ENCODE measurements around the gene CEP128.

The CEP128 gene

GRCh38 chr14:80645667-80646413 lies 295.7 kb downstream of the CEP128 start (continued):
- TF ChIP-seq, protein P1, sequence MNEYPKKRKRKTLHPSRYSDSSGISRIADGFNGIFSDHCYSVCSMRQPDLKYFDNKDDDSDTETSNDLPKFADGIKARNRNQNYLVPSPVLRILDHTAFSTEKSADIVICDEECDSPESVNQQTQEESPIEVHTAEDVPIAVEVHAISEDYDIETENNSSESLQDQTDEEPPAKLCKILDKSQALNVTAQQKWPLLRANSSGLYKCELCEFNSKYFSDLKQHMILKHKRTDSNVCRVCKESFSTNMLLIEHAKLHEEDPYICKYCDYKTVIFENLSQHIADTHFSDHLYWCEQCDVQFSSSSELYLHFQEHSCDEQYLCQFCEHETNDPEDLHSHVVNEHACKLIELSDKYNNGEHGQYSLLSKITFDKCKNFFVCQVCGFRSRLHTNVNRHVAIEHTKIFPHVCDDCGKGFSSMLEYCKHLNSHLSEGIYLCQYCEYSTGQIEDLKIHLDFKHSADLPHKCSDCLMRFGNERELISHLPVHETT (tag by site-specific recombination; IDR thresholded peaks at IDR 0.05) = no peak
- no peak for TF ChIP-seq ZNF121 (tag by site-specific recombination; IDR thresholded peaks at IDR 0.05)
- TF ChIP-seq ZNF157 (tag by site-specific recombination; IDR thresholded peaks at IDR 0.05) = no peak

- Histone ChIP-seq H3K27ac (ENCODE audit: extremely low read depth, low read depth, low read length) (no peak overlapping the region), H3K4me3 (ENCODE audit: low read depth, low read length) (no peak overlapping the region), H3K9me3 (ENCODE audit: control insufficient read depth, insufficient read depth, low read depth, low read length) (no peaks in the 10 kb centered on the region), H3K36me3 (ENCODE audit: control insufficient read depth in 2 of 2, insufficient read depth in 1 of 2, low read length in 2 of 2) (no peaks in the 10 kb centered on the region), H3K4me1 (ENCODE audit: control insufficient read depth, insufficient read depth, low read length) (no peaks in the 10 kb centered on the region)
- CTCF ChIA-PET = no interaction called here
- POLR2A ChIA-PET = no interaction called here
- TF ChIP-seq ZNF114 (tag by site-specific recombination; IDR thresholded peaks at IDR 0.05) = no peak
- no peak for TF ChIP-seq OSR2 (tag by site-specific recombination; IDR thresholded peaks at IDR 0.05)
- TF ChIP-seq ZNF350 (tag by site-specific recombination; IDR thresholded peaks at IDR 0.05) = no peak
- TF ChIP-seq, protein P2, sequence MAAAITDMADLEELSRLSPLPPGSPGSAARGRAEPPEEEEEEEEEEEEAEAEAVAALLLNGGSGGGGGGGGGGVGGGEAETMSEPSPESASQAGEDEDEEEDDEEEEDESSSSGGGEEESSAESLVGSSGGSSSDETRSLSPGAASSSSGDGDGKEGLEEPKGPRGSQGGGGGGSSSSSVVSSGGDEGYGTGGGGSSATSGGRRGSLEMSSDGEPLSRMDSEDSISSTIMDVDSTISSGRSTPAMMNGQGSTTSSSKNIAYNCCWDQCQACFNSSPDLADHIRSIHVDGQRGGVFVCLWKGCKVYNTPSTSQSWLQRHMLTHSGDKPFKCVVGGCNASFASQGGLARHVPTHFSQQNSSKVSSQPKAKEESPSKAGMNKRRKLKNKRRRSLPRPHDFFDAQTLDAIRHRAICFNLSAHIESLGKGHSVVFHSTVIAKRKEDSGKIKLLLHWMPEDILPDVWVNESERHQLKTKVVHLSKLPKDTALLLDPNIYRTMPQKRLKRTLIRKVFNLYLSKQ (tag by site-specific recombination; IDR thresholded peaks at IDR 0.05; ENCODE audit: borderline replicate concordance) = no peak
- no peak for TF ChIP-seq HOXA7 (CRISPR knock-in tag; IDR thresholded peaks at IDR 0.05; ENCODE audit: borderline replicate concordance)
These were observed 296.7 kb downstream of the CEP128 start for GRCh38 chr14:80644826-80645225.

DNA sequence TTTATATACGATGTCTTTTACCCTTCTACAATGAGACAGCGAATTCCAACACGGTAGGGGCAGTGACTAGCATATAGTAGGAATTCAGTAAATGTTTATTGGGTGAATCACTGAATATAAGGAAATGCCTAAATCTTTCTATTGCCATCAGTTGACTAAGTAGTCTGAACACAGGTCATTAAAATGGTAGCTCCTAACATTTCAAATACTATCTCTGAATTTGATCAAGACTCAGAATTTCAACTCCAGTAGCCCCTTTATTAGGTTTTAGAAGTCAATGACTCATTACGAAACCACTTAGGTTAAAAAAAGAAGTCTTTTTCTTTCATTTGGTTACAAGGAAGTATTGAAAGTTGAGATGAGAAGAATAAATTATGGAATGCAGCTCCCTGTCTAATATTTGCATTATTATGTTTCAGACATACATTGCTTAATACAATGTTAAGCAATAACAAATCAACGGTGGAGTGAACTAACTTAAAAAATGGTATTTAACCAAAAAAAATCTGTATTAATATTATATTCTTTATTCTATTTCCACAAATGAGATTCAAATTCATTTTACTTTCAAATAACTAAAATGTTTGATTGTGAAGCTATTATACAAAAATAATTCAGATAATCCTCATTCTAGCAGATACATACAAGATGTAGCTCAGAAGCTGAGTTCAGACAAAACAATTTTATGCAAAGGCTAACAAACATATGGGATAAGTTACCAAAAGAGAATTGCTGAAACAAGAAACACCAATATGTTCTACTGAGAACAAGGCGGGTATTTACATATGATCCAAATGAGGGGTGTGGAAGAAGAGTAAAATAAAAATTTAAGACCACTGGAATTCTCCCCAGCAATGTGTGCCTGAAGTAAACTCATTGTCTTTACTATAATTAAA lies 302.7 kb downstream of the CEP128 start:
- H3K4me3 ChIP-seq (ENCODE audit: low read depth, low read length) = no peak overlapping the region
- H3K27ac ChIP-seq (ENCODE audit: extremely low read depth, low read depth, low read length) = no peak overlapping the region
- ChIA-PET CTCF (interaction anchor here (0.7 kb wide), 1 partner anchor 10 kb away, joined by 4 read pairs; no protein-coding TSS in a partner anchor), POLR2A (interaction anchor here (0.6 kb wide), 1 partner anchor 1445 kb away, joined by 3 read pairs; no protein-coding TSS in a partner anchor)
- TF ChIP-seq ZNF660 (tag by site-specific recombination; IDR thresholded peaks at IDR 0.05) (no peak), ZSCAN30 (tag by site-specific recombination; IDR thresholded peaks at IDR 0.05) (no peak), CTCF (tag by site-specific recombination; IDR thresholded peaks at IDR 0.05) (no peak), GFI1B (tag by site-specific recombination; IDR thresholded peaks at IDR 0.05) (no peak), ZNF548 (tag by site-specific recombination; IDR thresholded peaks at IDR 0.05) (no peak), ZNF311 (tag by site-specific recombination; IDR thresholded peaks at IDR 0.05; ENCODE audit: borderline replicate concordance) (no peak), ZNF202 (tag by site-specific recombination; IDR thresholded peaks at IDR 0.05; ENCODE audit: borderline replicate concordance) (no peak), ZNF354C (tag by site-specific recombination; IDR thresholded peaks at IDR 0.05; ENCODE audit: borderline replicate concordance, low read depth) (no peak)
- TF ChIP-seq, protein P3, sequence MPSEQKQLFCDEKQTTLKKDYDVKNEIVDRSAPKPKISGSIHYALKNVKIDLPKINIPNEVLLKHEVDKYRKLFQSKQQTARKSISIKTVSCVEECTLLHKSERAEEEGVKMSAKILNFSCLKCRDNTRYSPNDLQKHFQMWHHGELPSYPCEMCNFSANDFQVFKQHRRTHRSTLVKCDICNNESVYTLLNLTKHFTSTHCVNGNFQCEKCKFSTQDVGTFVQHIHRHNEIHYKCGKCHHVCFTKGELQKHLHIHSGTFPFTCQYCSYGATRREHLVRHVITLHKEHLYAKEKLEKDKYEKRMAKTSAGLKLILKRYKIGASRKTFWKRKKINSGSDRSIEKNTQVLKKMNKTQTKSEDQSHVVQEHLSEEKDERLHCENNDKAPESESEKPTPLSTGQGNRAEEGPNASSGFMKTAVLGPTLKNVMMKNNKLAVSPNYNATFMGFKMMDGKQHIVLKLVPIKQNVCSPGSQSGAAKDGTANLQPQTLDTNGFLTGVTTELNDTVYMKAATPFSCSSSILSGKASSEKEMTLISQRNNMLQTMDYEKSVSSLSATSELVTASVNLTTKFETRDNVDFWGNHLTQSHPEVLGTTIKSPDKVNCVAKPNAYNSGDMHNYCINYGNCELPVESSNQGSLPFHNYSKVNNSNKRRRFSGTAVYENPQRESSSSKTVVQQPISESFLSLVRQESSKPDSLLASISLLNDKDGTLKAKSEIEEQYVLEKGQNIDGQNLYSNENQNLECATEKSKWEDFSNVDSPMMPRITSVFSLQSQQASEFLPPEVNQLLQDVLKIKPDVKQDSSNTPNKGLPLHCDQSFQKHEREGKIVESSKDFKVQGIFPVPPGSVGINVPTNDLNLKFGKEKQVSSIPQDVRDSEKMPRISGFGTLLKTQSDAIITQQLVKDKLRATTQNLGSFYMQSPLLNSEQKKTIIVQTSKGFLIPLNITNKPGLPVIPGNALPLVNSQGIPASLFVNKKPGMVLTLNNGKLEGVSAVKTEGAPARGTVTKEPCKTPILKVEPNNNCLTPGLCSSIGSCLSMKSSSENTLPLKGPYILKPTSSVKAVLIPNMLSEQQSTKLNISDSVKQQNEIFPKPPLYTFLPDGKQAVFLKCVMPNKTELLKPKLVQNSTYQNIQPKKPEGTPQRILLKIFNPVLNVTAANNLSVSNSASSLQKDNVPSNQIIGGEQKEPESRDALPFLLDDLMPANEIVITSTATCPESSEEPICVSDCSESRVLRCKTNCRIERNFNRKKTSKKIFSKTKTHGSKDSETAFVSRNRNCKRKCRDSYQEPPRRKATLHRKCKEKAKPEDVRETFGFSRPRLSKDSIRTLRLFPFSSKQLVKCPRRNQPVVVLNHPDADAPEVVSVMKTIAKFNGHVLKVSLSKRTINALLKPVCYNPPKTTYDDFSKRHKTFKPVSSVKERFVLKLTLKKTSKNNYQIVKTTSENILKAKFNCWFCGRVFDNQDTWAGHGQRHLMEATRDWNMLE (tag by site-specific recombination; conservative IDR thresholded peaks at IDR 0.05; ENCODE audit: low read depth) = no peak
- H3K9me3 ChIP-seq (ENCODE audit: control insufficient read depth, insufficient read depth, low read depth, low read length) = no peaks in the 10 kb centered on the region
- H3K4me1 ChIP-seq (ENCODE audit: control insufficient read depth, insufficient read depth, low read length) = peaks cover 5% of the 10 kb centered on the region; the same call in 1 of the 2 replicates
- no peaks in the 10 kb centered on the region for H3K36me3 ChIP-seq (ENCODE audit: control insufficient read depth in 2 of 2, insufficient read depth in 1 of 2, low read length in 2 of 2)

Measured in HEK293 (cell line).